Lung (tissue), 12 donors: Measurements from ENCODE around the gene GLT1D1. TPM values are rescaled to one million over a fixed set of nuclear protein-coding genes. Genes with fewer than 3 reads are reported as not detected.

ENCODE experiments used
- ATAC-seq: fragments of 200-7000 bp; cut with Tn5 transposase; one replicate; pipeline ENCODE4 v1.9.1; 2020; ENCODE audit warnings: moderate number of reproducible peaks; ENCODE audit not compliant: insufficient read depth, low FRiP score
- DNase-seq, 3 donors: peaks; one replicate each; pipeline ENCODE4 v3.0.0-alpha.2; 2013 to 2017
- H3K27ac ChIP-seq, 2 donors: one replicate each; pipeline ENCODE4 v1.5.1; 2013; ENCODE audit warnings: mild to moderate bottlenecking in 2 of 2, moderate library complexity in 2 of 2, control low read depth in 1 of 2, inconsistent platforms in 1 of 2, low read depth in 1 of 2, low read length in 1 of 2
- H3K27me3 ChIP-seq, 3 donors: one replicate each; pipeline ENCODE4 v1.5.1; 2013; ENCODE audit warnings: low read length in 2 of 3; ENCODE audit not compliant: control insufficient read depth in 3 of 3, insufficient read depth in 3 of 3
- H3K36me3 ChIP-seq, 4 donors: one replicate each; pipeline ENCODE4 v1.5.1; 2013; ENCODE audit warnings: low read length in 4 of 4, mild to moderate bottlenecking in 1 of 4, moderate library complexity in 1 of 4; ENCODE audit not compliant: control insufficient read depth in 4 of 4, insufficient read depth in 4 of 4
- H3K4me1 ChIP-seq, 5 donors: one replicate each; pipeline ENCODE4 v1.5.1; 2013; ENCODE audit warnings: low read length in 5 of 5, mild to moderate bottlenecking in 2 of 5, moderate library complexity in 1 of 5; ENCODE audit not compliant: control insufficient read depth in 5 of 5, insufficient read depth in 5 of 5
- H3K4me3 ChIP-seq: one replicate; pipeline ENCODE4 v1.5.1; 2013; ENCODE audit warnings: mild to moderate bottlenecking, control low read depth, moderate library complexity
- H3K9ac ChIP-seq, 2 donors: one replicate each; pipeline ENCODE4 v1.5.1; 2013; ENCODE audit warnings: low read length in 2 of 2, control low read depth in 1 of 2; ENCODE audit not compliant: insufficient read depth in 1 of 2
- H3K9me3 ChIP-seq, 4 donors: one replicate each; pipeline ENCODE4 v1.5.1; 2013; ENCODE audit warnings: low read length in 3 of 4, mild to moderate bottlenecking in 1 of 4, moderate library complexity in 1 of 4; ENCODE audit not compliant: control insufficient read depth in 4 of 4, insufficient read depth in 3 of 4
- CTCF ChIP-seq: IDR thresholded peaks from 2 replicates; pipeline ENCODE4 v1.5.1; 2012; ENCODE audit warnings: mild to moderate bottlenecking; ENCODE audit errors: control extremely low read depth, extremely low read depth
- WGBS, 2 donors: extraction: QIAGEN DNeasy Blood & Tissue Kit; methylation state at CpG; one replicate each; pipeline ENCODE4 v1.1.7; 2013; 5-methylcytosine and 5-hydroxymethylcytosine counted together
- polyA plus RNA-seq, 2 donors: library from polyadenylated mRNA; stranded (reverse); fragments of 200-250 nt; gene quantifications; one replicate each; pipeline ENCODE4 v1.2.1, GENCODE V29; 2013
- total RNA-seq, 2 donors: library from RNA; depleted of rRNA in 1 of 2; stranded (reverse); fragments of >200 nt in 1 of 2; gene quantifications; one replicate each; pipeline ENCODE4 v1.2.1, GENCODE V29; 2014 to 2021
- donor health status: control.
- donor health status: control.
- donor health status: Bipolar disorder and iron deficiency.
- donor health status: healthy.
- donor health status: DM: yes; HTN: yes; CAD: no.

GLT1D1 gene
- total and polyA plus RNA-seq, 4 donors = 0.39 to 25.4 (median 4.2) TPM

DNA sequence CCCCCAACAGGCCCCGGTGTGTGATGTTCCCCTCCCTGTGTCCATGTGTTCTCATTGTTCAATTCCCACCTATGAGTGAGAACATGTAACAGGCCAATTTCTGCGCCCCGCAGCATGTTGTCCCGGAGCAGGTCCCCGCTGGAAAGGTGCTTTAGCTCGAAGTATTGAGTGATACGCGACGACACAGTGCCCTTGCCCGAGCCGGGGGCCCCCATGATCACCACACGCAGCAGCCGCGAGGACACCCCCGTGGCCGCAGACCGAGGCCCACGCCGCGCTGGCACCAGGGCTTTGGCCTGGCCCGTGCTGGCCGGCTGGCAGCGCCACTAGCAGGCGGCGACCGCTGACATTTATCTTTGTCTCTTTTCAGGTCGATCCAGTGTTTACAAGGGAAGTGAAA lies 91.7 kb downstream of the GLT1D1 start:
- Histone ChIP-seq H3K36me3 (no peaks in the 10 kb centered on the region), H3K9me3 (no peaks in the 10 kb centered on the region), H3K4me1 (no peaks in the 10 kb centered on the region), H3K27ac (no peak overlapping the region), H3K9ac (no peak overlapping the region), H3K4me3 (no peak overlapping the region), H3K27me3 (no peaks in the 10 kb centered on the region)
- TF ChIP-seq CTCF = no peak
- WGBS, 2 donors = 94 to 96% methylated on average over 27 of the region's 27 CpGs
- DNase-seq = no peak
- ATAC-seq = no peak

- no peak for DNase-seq
- no peak for TF ChIP-seq CTCF
- no peak for ATAC-seq
Observed at GRCh38 chr12:128947209-128947608, 93.9 kb downstream of the GLT1D1 start.

GRCh38 chr12:128949086-128949485 lies 95.8 kb downstream of the GLT1D1 start:
- Histone ChIP-seq H3K9me3 (no peaks in the 10 kb centered on the region), H3K27ac (no peak overlapping the region), H3K36me3 (no peaks in the 10 kb centered on the region), H3K9ac (no peak overlapping the region), H3K4me3 (no peak overlapping the region), H3K27me3 (no peaks in the 10 kb centered on the region), H3K4me1 (no peaks in the 10 kb centered on the region)
- 89 to 92% methylated on average over 5 of the region's 5 CpGs for whole genome bisulfite sequencing, 2 donors
- no peak for ATAC-seq
- no peak for TF ChIP-seq CTCF
- no peak for DNase-seq

More at GRCh38 chr12:128947209-128947608, 93.9 kb downstream of the GLT1D1 start:
- no peaks in the 10 kb centered on the region for H3K36me3 ChIP-seq
- 71 to 89% methylated on average over 10 of the region's 10 CpGs for WGBS, 2 donors
- no peak overlapping the region for H3K27ac ChIP-seq
- no peak overlapping the region for H3K9ac ChIP-seq
- H3K4me1 ChIP-seq = no peaks in the 10 kb centered on the region
- no peak overlapping the region for H3K4me3 ChIP-seq
- H3K27me3 ChIP-seq = no peaks in the 10 kb centered on the region
- H3K9me3 ChIP-seq = no peaks in the 10 kb centered on the region

- Histone ChIP-seq H3K9ac (no peak overlapping the region), H3K36me3 (no peaks in the 10 kb centered on the region), H3K4me1 (no peaks in the 10 kb centered on the region), H3K9me3 (peaks cover 0 to 2% (median 0%) of the 10 kb centered on the region in 4 donors), H3K27ac (no peak overlapping the region), H3K27me3 (no peaks in the 10 kb centered on the region), H3K4me3 (no peak overlapping the region)
- WGBS, 2 donors = 85 to 89% methylated on average over 13 of the region's 13 CpGs
- DNase-seq (no peak), ATAC-seq (no peak)
- no peak for TF ChIP-seq CTCF
Observed at GRCh38 chr12:128951448-128951847, 98.2 kb downstream of the GLT1D1 start.
